Measurements from ENCODE around the gene MAGI3.

DNA sequence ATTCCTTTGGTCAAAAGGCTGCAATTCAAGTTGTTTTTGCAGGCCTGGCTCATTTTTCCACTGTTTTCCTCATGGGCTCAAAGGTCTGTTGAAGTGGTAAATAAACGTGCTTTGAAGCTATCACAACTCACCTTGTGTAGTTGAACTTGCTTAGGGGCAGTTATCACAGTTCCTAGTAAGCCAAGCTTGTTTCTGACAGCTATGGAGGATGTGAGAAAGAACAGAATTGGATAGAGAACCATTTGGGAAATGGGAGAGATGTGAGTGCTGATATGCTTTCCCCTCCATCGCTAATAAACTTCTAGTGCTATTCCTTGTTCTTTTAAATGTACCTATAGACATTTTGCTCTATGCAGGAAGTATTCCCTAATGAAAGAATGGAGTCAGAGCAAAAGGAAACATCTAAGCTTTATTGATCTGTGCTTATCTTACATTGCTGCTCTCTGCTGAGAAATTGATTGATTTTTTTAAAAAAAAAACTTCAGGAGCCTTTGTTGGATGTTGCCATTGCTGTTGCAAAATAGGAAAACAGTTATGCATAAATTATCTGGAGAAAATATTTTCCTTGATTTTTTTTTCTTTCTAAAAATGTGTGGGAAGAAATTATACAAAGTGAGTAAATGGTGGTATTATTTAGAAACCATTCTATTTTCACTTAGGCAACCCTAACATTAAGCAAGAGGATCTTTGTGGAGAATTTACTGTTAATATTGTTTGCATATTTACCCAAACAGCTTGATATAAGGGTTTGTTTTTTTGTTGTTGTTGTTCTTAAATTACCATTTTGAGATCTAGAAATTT lies 118.2 kb downstream of the MAGI3 start:
- TF ChIP-seq, protein P1, sequence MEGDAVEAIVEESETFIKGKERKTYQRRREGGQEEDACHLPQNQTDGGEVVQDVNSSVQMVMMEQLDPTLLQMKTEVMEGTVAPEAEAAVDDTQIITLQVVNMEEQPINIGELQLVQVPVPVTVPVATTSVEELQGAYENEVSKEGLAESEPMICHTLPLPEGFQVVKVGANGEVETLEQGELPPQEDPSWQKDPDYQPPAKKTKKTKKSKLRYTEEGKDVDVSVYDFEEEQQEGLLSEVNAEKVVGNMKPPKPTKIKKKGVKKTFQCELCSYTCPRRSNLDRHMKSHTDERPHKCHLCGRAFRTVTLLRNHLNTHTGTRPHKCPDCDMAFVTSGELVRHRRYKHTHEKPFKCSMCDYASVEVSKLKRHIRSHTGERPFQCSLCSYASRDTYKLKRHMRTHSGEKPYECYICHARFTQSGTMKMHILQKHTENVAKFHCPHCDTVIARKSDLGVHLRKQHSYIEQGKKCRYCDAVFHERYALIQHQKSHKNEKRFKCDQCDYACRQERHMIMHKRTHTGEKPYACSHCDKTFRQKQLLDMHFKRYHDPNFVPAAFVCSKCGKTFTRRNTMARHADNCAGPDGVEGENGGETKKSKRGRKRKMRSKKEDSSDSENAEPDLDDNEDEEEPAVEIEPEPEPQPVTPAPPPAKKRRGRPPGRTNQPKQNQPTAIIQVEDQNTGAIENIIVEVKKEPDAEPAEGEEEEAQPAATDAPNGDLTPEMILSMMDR (IDR thresholded peaks at IDR 0.05) = no peak
- no peak for TF ChIP-seq POLR2A (IDR thresholded peaks at IDR 0.05)
